HG03565 (cell line): ENCODE data around the gene PHF21A.
"Not testable (repeated sequence)": the region's sequence is repeated elsewhere in the genome, so short reads cannot be mapped to it uniquely, and the experiment has no call there.

ENCODE experiments used
- ATAC-seq: cut with Tn5 transposase; IDR thresholded peaks from one replicate; pipeline ENCODE4 v1.9.1; 2021; ENCODE audit warnings: mild to moderate bottlenecking, moderate library complexity; ENCODE audit not compliant: unreplicated experiment

The PHF21A gene

DNA sequence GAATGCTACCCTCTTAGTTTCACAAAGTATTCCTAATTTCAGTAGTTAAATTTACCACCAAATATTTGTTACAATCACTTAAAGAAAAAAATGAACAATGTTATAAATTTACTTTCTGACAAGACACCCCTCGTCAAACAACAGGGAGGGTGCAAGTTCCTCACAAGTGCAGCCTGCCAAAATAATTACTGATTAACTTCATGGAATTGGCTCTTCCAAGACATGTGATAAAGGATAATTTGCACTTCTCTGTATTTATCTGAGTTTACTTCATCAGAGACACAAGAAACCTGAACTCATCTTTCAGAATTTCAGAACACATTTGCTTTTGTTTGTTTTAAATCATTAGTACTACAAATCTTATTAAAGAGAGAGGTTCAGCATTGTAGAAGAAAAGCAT lies 132.3 kb downstream of the PHF21A start:
- no peak for ATAC-seq

DNA sequence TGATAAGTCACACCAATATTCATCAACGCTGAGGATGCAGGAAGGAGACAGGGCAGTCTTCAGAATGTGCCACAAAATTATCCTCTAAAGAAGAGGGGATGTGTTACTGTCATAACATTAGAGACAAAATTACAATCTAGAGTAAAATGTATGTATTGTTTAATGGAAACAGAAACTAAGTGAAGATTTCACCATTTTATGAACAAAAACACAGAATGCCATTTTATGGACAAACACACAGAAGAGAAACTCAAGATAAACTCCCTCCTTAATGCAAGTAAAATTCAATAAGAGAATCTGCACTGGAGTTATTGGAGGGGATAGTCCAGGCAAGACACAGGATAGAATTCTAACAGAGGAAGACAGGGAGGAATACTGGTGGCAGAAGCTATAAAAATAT lies 136.0 kb downstream of the PHF21A start:
- no peak for ATAC-seq

DNA sequence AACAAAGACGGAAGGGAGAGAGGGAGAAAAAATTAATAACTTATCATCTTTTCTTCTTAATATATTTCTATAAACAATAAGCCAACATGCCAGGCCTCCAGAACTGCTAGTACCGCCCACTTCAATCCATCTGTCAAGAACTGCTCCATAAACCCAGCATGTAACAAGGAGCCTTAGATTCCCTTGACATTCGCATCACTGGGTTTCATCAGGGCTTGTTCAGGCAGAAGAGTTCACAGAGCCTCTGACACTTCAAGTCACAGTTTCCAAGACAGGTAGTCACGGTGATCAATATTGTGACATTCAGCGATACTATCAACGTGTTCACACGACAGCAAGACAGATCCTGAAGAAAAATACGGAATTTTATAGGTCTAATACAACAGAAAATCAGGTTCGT lies 137.1 kb downstream of the PHF21A start:
- ATAC-seq: no peak

DNA sequence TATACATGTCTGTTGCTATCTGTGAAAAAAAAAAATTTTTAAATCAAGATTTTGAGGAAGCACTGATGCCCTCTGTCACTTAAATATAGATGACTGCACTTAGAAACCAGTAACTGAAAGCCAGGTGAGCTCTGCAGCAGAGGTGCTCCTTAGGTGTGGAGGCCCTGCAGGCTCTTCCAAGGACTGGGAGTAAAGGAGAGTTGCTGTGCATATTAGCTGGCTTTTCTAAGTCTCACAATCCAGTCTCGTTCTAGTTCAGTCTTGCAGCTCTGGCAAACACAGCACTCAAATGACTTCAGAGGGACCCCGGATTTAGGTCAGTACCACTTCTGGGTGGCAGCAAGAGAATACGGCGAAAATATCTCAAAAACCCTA lies 137.8 kb downstream of the PHF21A start:
- ATAC-seq: no peak

- no peak for ATAC-seq
Observed at GRCh38 chr11:45982656-45983470, 138.4 kb downstream of the PHF21A start.

GRCh38 chr11:45981826-45982225 lies 139.4 kb downstream of the PHF21A start:
- not testable (repeated sequence) for ATAC-seq

DNA sequence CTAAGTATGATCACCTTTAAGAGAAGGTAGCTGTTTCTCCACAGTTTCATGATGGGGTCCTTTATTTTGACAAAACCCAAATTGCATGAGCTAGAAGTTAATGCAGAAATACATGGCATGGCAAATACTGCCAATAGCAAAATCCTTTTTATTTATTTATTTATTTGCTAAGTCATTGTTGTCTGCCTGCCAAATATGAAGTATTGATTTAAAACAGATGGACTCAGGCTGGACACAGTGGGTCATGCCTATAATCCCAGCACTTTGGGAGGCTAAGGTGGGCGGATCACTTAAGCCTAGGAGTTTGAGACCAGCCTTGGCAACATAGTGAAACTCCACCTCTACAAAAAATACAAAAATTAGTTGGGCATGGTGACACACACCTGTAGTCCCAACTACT lies 146.4 kb downstream of the PHF21A start:
- no peak for ATAC-seq

DNA sequence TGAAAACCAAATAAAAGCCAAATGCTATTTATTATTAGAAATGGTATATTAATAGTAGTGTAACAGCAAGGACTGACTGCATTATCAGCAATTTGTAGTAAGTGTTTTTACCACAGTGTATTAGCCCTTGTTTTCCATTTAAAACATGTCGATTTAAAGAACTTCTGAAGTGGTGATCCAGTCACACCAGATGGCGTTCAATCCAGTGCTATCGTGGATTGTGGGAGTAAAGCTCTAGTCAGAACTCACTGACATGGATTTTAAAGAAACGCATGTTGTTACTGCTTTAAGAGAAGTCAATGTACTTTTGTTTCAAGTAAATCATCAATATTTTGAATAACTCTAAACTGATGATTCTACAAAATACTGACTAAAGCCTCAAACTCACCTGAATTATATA lies 147.7 kb downstream of the PHF21A start:
- ATAC-seq: no peak

DNA sequence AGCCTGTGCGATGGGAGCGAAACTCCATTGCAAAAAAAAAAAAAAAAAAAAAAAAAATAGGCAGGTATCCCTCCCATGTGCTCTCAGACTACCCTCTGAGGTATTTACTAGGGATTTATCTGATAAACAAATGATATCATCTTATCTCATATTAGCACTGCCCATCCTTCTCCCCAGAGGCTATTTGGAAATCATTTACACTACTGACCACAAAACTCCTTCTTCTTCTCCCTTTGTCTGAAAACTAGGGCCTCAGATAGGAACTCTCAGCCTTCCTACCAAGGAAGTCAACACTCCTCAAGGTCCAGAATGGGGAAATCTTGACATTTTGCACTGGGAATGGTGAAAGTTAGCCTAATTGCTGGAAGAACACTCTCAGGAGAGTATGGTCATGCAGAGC lies 152.4 kb downstream of the PHF21A start:
- ATAC-seq: no peak

DNA sequence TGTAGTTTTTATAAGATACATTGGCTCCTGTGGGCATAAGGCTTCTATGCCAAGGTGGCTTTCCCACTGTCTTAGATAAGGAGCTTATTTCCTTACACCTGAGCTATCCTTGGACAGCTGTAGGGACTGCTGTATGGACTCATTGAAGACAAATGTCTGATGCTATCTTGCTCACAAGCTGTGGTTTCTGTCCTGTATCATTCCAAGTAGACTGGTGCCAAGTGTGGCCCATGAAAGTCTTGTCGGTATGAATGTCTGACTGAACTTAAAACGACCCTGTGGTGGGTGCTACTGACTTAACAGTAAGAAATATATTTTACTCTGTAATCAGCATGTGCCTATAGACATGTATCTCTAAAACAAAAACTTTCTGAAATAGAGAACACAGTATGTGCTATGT lies 153.7 kb downstream of the PHF21A start:
- ATAC-seq: no peak

GRCh38 chr11:45964911-45965389 lies 156.3 kb downstream of the PHF21A start:
- peak; percentile 56 for ATAC-seq

DNA sequence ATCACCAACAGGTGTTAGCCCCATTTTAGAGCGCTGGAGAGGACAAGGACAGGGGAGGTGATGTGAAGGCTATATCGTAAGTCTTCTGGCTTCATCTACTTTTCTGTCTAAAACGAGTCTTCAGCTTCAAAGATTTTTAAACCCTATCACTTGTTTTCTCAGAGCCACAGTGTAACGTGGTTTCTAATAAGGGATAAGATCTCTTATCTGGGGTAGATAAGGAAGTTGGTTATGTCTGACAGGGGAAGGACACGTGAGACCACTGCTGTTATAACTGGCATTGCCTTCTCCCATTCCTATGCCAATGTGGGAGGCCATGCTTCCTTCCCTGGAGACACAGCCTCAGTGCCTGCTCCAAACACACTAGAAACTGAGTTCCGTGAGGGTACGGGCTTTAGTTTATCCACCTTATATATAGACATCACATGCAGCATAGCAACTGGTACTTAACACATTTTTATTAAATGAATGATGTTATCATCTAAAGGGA lies 159.5 kb downstream of the PHF21A start:
- ATAC-seq: no peak

DNA sequence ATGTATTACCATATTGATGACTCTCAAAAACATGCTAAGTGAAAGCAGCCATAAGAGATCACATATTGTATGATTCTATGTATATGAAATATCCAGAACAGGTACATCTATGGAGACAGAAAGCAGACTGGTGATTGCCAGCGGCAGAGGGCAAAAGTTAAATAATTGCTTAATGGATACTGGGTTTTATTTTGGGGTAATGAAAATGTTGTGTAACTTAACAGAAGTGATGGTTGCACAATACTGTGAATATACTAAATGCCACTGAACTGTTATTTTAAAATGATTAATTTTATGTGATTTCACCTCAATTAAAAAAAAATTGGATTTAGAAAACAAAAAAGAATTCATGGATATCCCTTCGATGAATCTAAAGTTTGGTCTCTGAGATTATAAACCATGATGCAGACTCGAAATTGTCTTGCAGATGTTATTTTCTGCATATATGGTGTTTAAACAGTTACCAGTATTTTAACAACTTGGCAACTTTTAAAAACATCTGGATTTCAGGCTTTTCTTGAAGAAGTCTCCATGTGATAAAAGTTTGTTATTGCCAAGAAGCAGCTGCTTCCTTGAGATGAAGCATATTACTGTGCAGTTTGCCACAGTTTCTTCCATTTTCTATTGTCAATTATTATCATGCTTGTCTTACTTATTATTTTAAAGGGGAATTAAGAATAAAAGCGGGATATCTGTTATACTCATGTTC lies 160.7 kb downstream of the PHF21A start:
- ATAC-seq: no peak

DNA sequence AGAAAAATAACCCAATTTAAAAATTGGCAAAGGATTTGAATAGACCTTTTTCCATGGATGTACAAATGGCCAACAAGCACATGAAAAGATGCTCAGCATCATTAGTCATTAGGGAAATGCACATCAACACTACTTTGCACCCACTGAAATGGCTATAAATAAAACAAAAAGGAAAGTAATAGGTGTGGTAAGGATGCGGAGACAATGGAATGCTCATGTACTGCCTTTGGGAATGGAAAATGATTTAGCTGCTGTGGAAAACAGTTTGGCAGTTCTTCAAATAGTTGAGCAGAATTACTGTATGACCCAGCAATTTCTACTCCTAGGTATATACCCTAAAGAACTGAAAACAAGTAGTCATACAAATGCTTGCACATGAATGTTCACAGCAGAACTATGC lies 161.4 kb downstream of the PHF21A start:
- ATAC-seq: no peak

GRCh38 chr11:45949992-45950407 lies 171.3 kb downstream of the PHF21A start:
- no peak for ATAC-seq

GRCh38 chr11:45948356-45948755 lies 172.9 kb downstream of the PHF21A start:
- no peak for ATAC-seq

DNA sequence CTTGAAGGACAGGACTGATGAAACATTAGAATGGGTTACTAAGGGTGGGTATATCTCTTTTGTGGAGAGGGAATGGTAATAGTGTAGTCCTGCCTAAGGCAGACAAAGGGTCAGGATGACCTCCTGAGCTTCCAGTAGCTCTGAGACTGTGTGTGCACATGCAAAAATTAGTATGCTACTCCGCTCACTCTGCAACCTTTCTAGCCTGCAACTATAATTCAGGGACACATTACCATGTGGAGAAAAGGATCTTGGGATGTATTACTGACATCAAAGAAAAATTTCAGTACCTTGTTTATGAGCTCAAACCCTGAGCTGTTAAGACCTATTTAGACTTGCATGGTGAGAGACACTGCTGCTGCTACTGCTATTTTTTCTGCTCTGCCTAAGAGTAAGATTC lies 173.4 kb downstream of the PHF21A start:
- no peak for ATAC-seq

- ATAC-seq: no peak
Observed at GRCh38 chr11:45945397-45945999, 175.8 kb downstream of the PHF21A start.

DNA sequence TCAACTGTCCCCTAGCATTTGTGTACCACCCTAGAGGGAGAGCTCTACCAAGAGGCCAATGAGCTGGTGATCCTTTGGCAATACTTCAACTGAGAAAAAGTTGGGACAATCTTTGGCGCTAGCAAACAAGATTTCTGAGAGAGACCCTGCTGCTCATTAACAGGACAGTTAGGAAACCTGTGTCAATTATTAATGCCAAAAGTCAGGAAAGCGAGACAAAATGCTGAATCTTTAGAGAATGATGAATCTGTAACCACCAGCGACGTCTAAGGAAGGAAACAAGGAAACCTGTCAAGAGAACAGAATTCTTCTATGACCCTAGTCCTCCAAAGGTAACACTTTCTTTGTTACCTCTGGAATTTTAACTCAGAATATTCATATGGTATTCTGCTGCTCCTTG lies 178.9 kb downstream of the PHF21A start:
- ATAC-seq: no peak

DNA sequence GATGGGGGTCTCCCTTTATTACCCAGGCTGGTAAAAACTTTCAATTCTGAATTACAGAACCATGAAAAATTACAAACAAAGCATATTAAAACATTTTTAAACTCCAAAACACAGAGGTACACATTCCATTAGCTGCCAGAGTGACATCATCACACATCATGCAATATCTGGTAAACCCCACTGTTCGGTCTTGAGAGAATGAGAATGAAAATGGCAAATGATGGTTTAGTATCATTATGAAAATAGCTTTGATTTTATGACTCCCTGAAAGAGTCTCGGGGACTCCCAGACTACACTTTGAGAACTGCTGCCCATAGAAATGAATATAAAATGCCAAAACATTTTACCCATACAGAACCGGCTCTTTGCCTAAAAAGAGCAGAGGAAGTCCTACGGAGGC lies 180.0 kb downstream of the PHF21A start:
- no peak for ATAC-seq

DNA sequence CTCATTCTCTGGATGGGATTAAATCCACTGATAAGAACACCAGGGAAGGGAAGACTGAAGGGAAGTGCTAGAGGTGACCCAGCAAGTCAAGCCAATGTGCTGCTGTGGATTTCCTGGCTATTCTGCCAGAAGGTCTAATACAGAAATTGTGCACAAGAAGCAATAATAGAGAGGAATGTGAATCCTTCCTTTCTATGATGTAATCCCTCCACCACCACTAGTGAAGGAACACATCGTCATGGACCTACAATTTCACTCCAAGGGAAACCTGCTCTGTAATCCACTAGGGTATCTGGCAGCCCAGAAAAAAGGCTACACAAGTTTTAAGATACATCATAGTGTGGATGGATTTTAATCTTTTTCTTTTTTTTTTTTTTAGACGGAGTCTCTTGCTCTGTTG lies 181.4 kb downstream of the PHF21A start:
- no peak for ATAC-seq

GRCh38 chr11:45937916-45938315 lies 183.3 kb downstream of the PHF21A start:
- ATAC-seq: no peak
